ENCODE results near the gene ARHGAP10.

ARHGAP10 gene

GRCh38 chr4:147799986-147800555 is 68.2 kb downstream of the ARHGAP10 start:
- DNase-seq: no peak

- DNase-seq: no peak
These were observed 69.9 kb downstream of the ARHGAP10 start for GRCh38 chr4:147801820-147802219.

GRCh38 chr4:147802346-147802745 is 70.5 kb downstream of the ARHGAP10 start:
- no peak for DNase-seq

- DNase-seq: no peak
These were observed 74.1 kb downstream of the ARHGAP10 start for GRCh38 chr4:147805946-147806345.

GRCh38 chr4:147808447-147808846 is 76.6 kb downstream of the ARHGAP10 start:
- no peak for DNase-seq

- DNase-seq: no peak
These were observed 77.3 kb downstream of the ARHGAP10 start for GRCh38 chr4:147809211-147809610.

GRCh38 chr4:147811878-147812277 is 80.0 kb downstream of the ARHGAP10 start:
- no peak for DNase-seq

- no peak for DNase-seq
These were observed 81.4 kb downstream of the ARHGAP10 start for GRCh38 chr4:147813109-147813773.

GRCh38 chr4:147813973-147814372 is 82.1 kb downstream of the ARHGAP10 start:
- DNase-seq: no peak

- no peak for DNase-seq
These were observed 82.5 kb downstream of the ARHGAP10 start for GRCh38 chr4:147814376-147814775.

GRCh38 chr4:147815741-147816140 is 83.9 kb downstream of the ARHGAP10 start:
- no peak for DNase-seq

- DNase-seq: no peak
These were observed 84.7 kb downstream of the ARHGAP10 start for GRCh38 chr4:147816382-147817254.

GRCh38 chr4:147820975-147821374 is 89.1 kb downstream of the ARHGAP10 start:
- DNase-seq: no peak

GRCh38 chr4:147821555-147821954 is 89.7 kb downstream of the ARHGAP10 start:
- no peak for DNase-seq

- DNase-seq: no peak
These were observed 90.2 kb downstream of the ARHGAP10 start for GRCh38 chr4:147822128-147822527.

GRCh38 chr4:147823130-147823529 is 91.2 kb downstream of the ARHGAP10 start:
- DNase-seq: no peak

GRCh38 chr4:147824316-147824715 is 92.4 kb downstream of the ARHGAP10 start:
- DNase-seq: no peak

GRCh38 chr4:147824884-147825283 is 93.0 kb downstream of the ARHGAP10 start:
- DNase-seq: no peak

GRCh38 chr4:147825451-147826287 is 93.8 kb downstream of the ARHGAP10 start:
- no peak for DNase-seq

GRCh38 chr4:147826288-147826646 is 94.4 kb downstream of the ARHGAP10 start:
- DNase-seq: no peak

- DNase-seq: no peak
These were observed 96.5 kb downstream of the ARHGAP10 start for GRCh38 chr4:147828331-147828905.

GRCh38 chr4:147829401-147830101 is 97.7 kb downstream of the ARHGAP10 start:
- no peak for DNase-seq
